ENCODE results near the gene TMEM8B. TPM values are rescaled to one million over a fixed set of nuclear protein-coding genes. Genes with fewer than 3 reads are reported as not detected.

TMEM8B gene
- total and polyA plus RNA-seq, 2 donors from 2014 or later: 17.6 to 18.3 TPM

- intact Hi-C loops (cut with DNase I): no loop called here
- no peaks in the 10 kb centered on the region for H3K27me3 ChIP-seq (ENCODE audit: control insufficient read depth, insufficient read depth, low read length)
- no peak overlapping the region for H3K9ac ChIP-seq (ENCODE audit: low read length in 3 of 3)
- no peak overlapping the region for H3K27ac ChIP-seq (ENCODE audit: low read depth in 2 of 2, low read length in 2 of 2)
- peaks cover 2 to 4% (median 2%) of the 10 kb centered on the region in 3 donors for H3K36me3 ChIP-seq (ENCODE audit: control insufficient read depth in 2 of 3, insufficient read depth in 3 of 3, low read length in 3 of 3)
- H3K9me3 ChIP-seq (ENCODE audit: control insufficient read depth in 2 of 3, insufficient read depth in 1 of 3, low read length in 3 of 3): no peaks in the 10 kb centered on the region
- peaks cover 3 to 6% (median 3%) of the 10 kb centered on the region in 3 donors for H3K4me1 ChIP-seq (ENCODE audit: control insufficient read depth in 2 of 3, insufficient read depth in 2 of 3, low read depth in 1 of 3, low read length in 3 of 3)
- no peak for DNase-seq
- FAIRE-seq: no peak
- H3K4me3 ChIP-seq (ENCODE audit: low read length in 3 of 3): no peak overlapping the region
- TF ChIP-seq CTCF (IDR thresholded peaks at IDR 0.05; ENCODE audit: borderline replicate concordance, extremely low read depth, insufficient read depth): no peak
Measured at GRCh38 chr9:35840881-35841644, 12.0 kb downstream of the TMEM8B start.

- H3K36me3 ChIP-seq (ENCODE audit: control insufficient read depth in 2 of 3, insufficient read depth in 3 of 3, low read length in 3 of 3): peaks cover 2 to 4% (median 2%) of the 10 kb centered on the region in 3 donors
- no peaks in the 10 kb centered on the region for H3K27me3 ChIP-seq (ENCODE audit: control insufficient read depth, insufficient read depth, low read length)
- peaks cover 3 to 7% (median 3%) of the 10 kb centered on the region in 3 donors for H3K4me1 ChIP-seq (ENCODE audit: control insufficient read depth in 2 of 3, insufficient read depth in 2 of 3, low read depth in 1 of 3, low read length in 3 of 3)
- H3K9me3 ChIP-seq (ENCODE audit: control insufficient read depth in 2 of 3, insufficient read depth in 1 of 3, low read length in 3 of 3): no peaks in the 10 kb centered on the region
- TF ChIP-seq CTCF (IDR thresholded peaks at IDR 0.05; ENCODE audit: borderline replicate concordance, extremely low read depth, insufficient read depth): no peak
- H3K4me3 ChIP-seq (ENCODE audit: low read length in 3 of 3): no peak overlapping the region
- no peak overlapping the region for H3K9ac ChIP-seq (ENCODE audit: low read length in 3 of 3)
- no peak for FAIRE-seq
- no peak overlapping the region for H3K27ac ChIP-seq (ENCODE audit: low read depth in 2 of 2, low read length in 2 of 2)
- intact Hi-C loops (cut with DNase I): no loop called here
- DNase-seq: no peak
Measured at GRCh38 chr9:35841645-35841900, 12.5 kb downstream of the TMEM8B start.

GRCh38 chr9:35842020-35842745, 13.2 kb downstream of the TMEM8B start:
- H3K4me1 ChIP-seq (ENCODE audit: control insufficient read depth in 2 of 3, insufficient read depth in 2 of 3, low read depth in 1 of 3, low read length in 3 of 3): peaks cover 3 to 9% (median 3%) of the 10 kb centered on the region in 3 donors
- TF ChIP-seq CTCF (IDR thresholded peaks at IDR 0.05; ENCODE audit: borderline replicate concordance, extremely low read depth, insufficient read depth): no peak
- no peak overlapping the region for H3K27ac ChIP-seq (ENCODE audit: low read depth in 2 of 2, low read length in 2 of 2)
- no peaks in the 10 kb centered on the region for H3K9me3 ChIP-seq (ENCODE audit: control insufficient read depth in 2 of 3, insufficient read depth in 1 of 3, low read length in 3 of 3)
- H3K4me3 ChIP-seq (ENCODE audit: low read length in 3 of 3): no peak overlapping the region
- no peak for FAIRE-seq
- no peaks in the 10 kb centered on the region for H3K27me3 ChIP-seq (ENCODE audit: control insufficient read depth, insufficient read depth, low read length)
- H3K9ac ChIP-seq (ENCODE audit: low read length in 3 of 3): no peak overlapping the region
- peaks cover 2 to 4% (median 4%) of the 10 kb centered on the region in 3 donors for H3K36me3 ChIP-seq (ENCODE audit: control insufficient read depth in 2 of 3, insufficient read depth in 3 of 3, low read length in 3 of 3)
- no peak for DNase-seq
- intact Hi-C loops (cut with DNase I): no loop called here

All from kidney (tissue), 14 donors.